PC-9 (cell line): ENCODE results near the gene UBA6. TPM values are rescaled to one million over a fixed set of nuclear protein-coding genes. Genes with fewer than 3 reads are reported as not detected.
A peak's percentile ranks its signal among the peaks of the same experiment; 100 is the strongest.

Experiments
- Bru-seq: library from RNA; stranded (reverse); fragments of 400-500 nt; gene quantifications from one replicate; lab custom pipeline; 2021; lab: Mats Ljungman, UMichigan
- BruChase-seq, 2 experiments: library from RNA; stranded (reverse); fragments of 400-500 nt; gene quantifications; one replicate each; lab custom pipeline; 2021; lab: Mats Ljungman, UMichigan
- BruUV-seq: library from RNA; stranded (reverse); fragments of 400-500 nt; replicated peaks from 2 replicates; lab custom pipeline; 2021; lab: Mats Ljungman, UMichigan
- CTCF ChIA-PET: fragments of 300-600 bp; sonication (Branson Sonifier 250); formaldehyde crosslinking; loops from one replicate; lab custom pipeline; 2022; ENCODE audit warnings: antibody characterized with exemption; lab: Charles Lee
- POLR2A ChIA-PET: fragments of 300-600 bp; sonication (Branson Sonifier 250); formaldehyde crosslinking; loops from one replicate; lab custom pipeline; 2022; ENCODE audit warnings: antibody characterized with exemption; ENCODE audit not compliant: unreplicated experiment; lab: Charles Lee
- DNase-seq, 2 experiments: peaks; one replicate each; pipeline versions ENCODE4 v3.0.0 to v3.0.0-alpha.2; 2015 to 2022; ENCODE audit warnings: mixed read lengths in 1 of 2
- H2AFZ ChIP-seq: fragments of 200-600 bp; sonication (generic); 2 replicates; pipeline ENCODE4 v1.8.1; 2017; ENCODE audit warnings: antibody characterized with exemption
- H3F3A ChIP-seq: fragments of 200-600 bp; sonication (generic); 2 replicates; pipeline ENCODE4 v1.8.1; 2017; ENCODE audit warnings: antibody characterized with exemption, mild to moderate bottlenecking, low read depth; ENCODE audit not compliant: insufficient read depth
- H3K27ac ChIP-seq: fragments of 200-600 bp; sonication (generic); 2 replicates; pipeline ENCODE4 v1.6.1; 2016; ENCODE audit warnings: mixed run types
- H3K27me3 ChIP-seq: fragments of 200-600 bp; sonication (generic); 2 replicates; pipeline ENCODE4 v1.6.1; 2016; ENCODE audit warnings: low read depth, mixed run types; ENCODE audit not compliant: insufficient read depth
- H3K36me3 ChIP-seq: fragments of 200-600 bp; sonication (generic); 2 replicates; pipeline ENCODE4 v1.6.1; 2016; ENCODE audit warnings: low read depth, mixed run types
- H3K4me1 ChIP-seq: fragments of 200-600 bp; sonication (generic); replicated peaks from 2 replicates; pipeline ENCODE4 v1.6.1; 2016; ENCODE audit warnings: mixed run types; ENCODE audit not compliant: insufficient read depth
- H3K4me2 ChIP-seq: fragments of 200-600 bp; sonication (generic); 2 replicates; pipeline ENCODE4 v1.6.1; 2017; ENCODE audit warnings: mixed run types
- H3K4me3 ChIP-seq: fragments of 200-600 bp; sonication (generic); 2 replicates; pipeline ENCODE4 v1.6.1; 2016; ENCODE audit warnings: mixed run types
- H3K79me2 ChIP-seq: fragments of 200-600 bp; sonication (generic); 2 replicates; pipeline ENCODE4 v1.6.1; 2017; ENCODE audit warnings: low read depth, mixed run types
- H3K9me2 ChIP-seq: fragments of 200-600 bp; sonication (generic); 2 replicates; pipeline ENCODE4 v1.8.1; 2017; ENCODE audit warnings: mild to moderate bottlenecking; ENCODE audit not compliant: insufficient read depth
- H3K9me3 ChIP-seq: fragments of 200-600 bp; sonication (generic); 2 replicates; pipeline ENCODE4 v1.8.1; 2016; ENCODE audit warnings: low read depth; ENCODE audit not compliant: insufficient read depth
- H4K20me1 ChIP-seq: fragments of 200-600 bp; sonication (generic); 2 replicates; pipeline ENCODE4 v1.8.1; 2017; ENCODE audit not compliant: insufficient read depth
- CTCF ChIP-seq: fragments of 200-600 bp; sonication (generic); conservative IDR thresholded peaks from 2 replicates; pipeline ENCODE4 v1.6.1; 2017; ENCODE audit warnings: mixed run types, antibody characterized with exemption, mild to moderate bottlenecking, moderate library complexity
- EZH2 ChIP-seq: fragments of 200-600 bp; sonication (generic); IDR thresholded peaks from 2 replicates; pipeline ENCODE4 v1.8.0; 2017; ENCODE audit warnings: antibody characterized with exemption, low read depth
- intact Hi-C: fragments of 100-400 bp; cut with micrococcal nuclease; formaldehyde crosslinking; loops from one replicate; pipeline ENCODE4 v1.10.0; 2022; ENCODE audit not compliant: unreplicated experiment
- long read RNA-seq: library from polyadenylated mRNA; stranded (forward); transcript quantifications from one replicate; pipeline ENCODE4 v2.0.0, GENCODE V29; 2022
- total RNA-seq: library from RNA; stranded (reverse); gene quantifications from 2 replicates; pipeline ENCODE4 v1.2.3, GENCODE V29; 2021

Gene UBA6
- total RNA-seq (51.0 and 64.2 TPM in 2 replicates), Bru-seq, nascent RNA (percentile 84 among the genes with signal in this experiment), BruChase-seq, experiment 1, labeled RNA remaining after a 2-hour chase (percentile 90 among the genes with signal in this experiment), BruChase-seq, experiment 2, labeled RNA remaining after a 6-hour chase (percentile 86 among the genes with signal in this experiment)
- long read RNA-seq, full-length matches to known transcripts: 6 of 92 reads
- long read RNA-seq, partial matches to known transcripts: 1 of 92 reads
- long read RNA-seq, other reads (novel, unspliced or antisense): 85 of 92 reads

GRCh38 chr4:67700738-67701516 is at the start of gene UBA6:
UBA6 (minus strand) TSS chr4:67701155; CDS start chr4:67701119, 36 bp downstream.
- H2AFZ ChIP-seq: peak within 1 kb of the TSS; percentile 94
- H3K36me3 ChIP-seq: no peaks in the 10 kb centered on the region
- POLR2A ChIA-PET: interaction anchor here (0.6 to 0.7 kb wide), 3 partner anchors 12 to 272 kb away, joined by 3 to 19 read pairs (median 4); no protein-coding TSS in a partner anchor
- H3K4me2 ChIP-seq: peak within 1 kb of the TSS; percentile 87
- CTCF ChIA-PET: interaction anchor here (1.1 to 1.7 kb wide), 2 partner anchors 12 to 46 kb away, joined by 3 to 7 read pairs; no protein-coding TSS in a partner anchor
- H3K27me3 ChIP-seq: no peaks in the 10 kb centered on the region
- TF ChIP-seq CTCF (peak; percentile 54; the same call in 1 of the 2 replicates), EZH2 (no peak)
- H3K4me3 ChIP-seq: peak within 1 kb of the TSS; percentile 84
- intact Hi-C loops: loop anchor here (2.0 kb wide), 1 partner anchor 156 kb away; the partner anchor contains the start of gene CENPC
- H3F3A ChIP-seq: peaks cover 10% of the 10 kb centered on the region; the same call in 1 of the 2 replicates
- H3K27ac ChIP-seq: peak within 1 kb of the TSS; percentile 86
- H4K20me1 ChIP-seq: no peaks in the 10 kb centered on the region
- H3K9me2 ChIP-seq: no peaks in the 10 kb centered on the region
- BruUV-seq: no TSS peak
- H3K9me3 ChIP-seq: no peaks in the 10 kb centered on the region
- peak; percentile 89 for DNase-seq
- H3K79me2 ChIP-seq: peaks cover 64% of the 10 kb centered on the region
- peaks cover 12% of the 10 kb centered on the region for H3K4me1 ChIP-seq

GRCh38 chr4:67750691-67751090 is 49.7 kb upstream of the UBA6 start:
- ChIA-PET POLR2A (no interaction called here), CTCF (no interaction called here)
- Histone ChIP-seq H3K9me2 (no peaks in the 10 kb centered on the region), H3K4me1 (no peaks in the 10 kb centered on the region), H3K4me2 (no peak overlapping the region), H3K36me3 (no peaks in the 10 kb centered on the region), H3K79me2 (no peaks in the 10 kb centered on the region), H3K27ac (no peak overlapping the region), H3K9me3 (no peaks in the 10 kb centered on the region), H2AFZ (no peak overlapping the region), H3K4me3 (no peak overlapping the region), H3F3A (no peaks in the 10 kb centered on the region), H3K27me3 (no peaks in the 10 kb centered on the region), H4K20me1 (no peaks in the 10 kb centered on the region)
- no TSS peak for BruUV-seq
- TF ChIP-seq EZH2 (no peak), CTCF (no peak)
- no peak for DNase-seq
- intact Hi-C loops: no loop called here

GRCh38 chr4:67749286-67749685 is 48.3 kb upstream of the UBA6 start:
- Histone ChIP-seq H3K4me2 (no peak overlapping the region), H3F3A (no peaks in the 10 kb centered on the region), H4K20me1 (no peaks in the 10 kb centered on the region), H3K27ac (no peak overlapping the region), H3K9me2 (no peaks in the 10 kb centered on the region), H3K36me3 (no peaks in the 10 kb centered on the region), H3K79me2 (no peaks in the 10 kb centered on the region), H2AFZ (no peak overlapping the region), H3K4me3 (no peak overlapping the region), H3K27me3 (no peaks in the 10 kb centered on the region), H3K9me3 (no peaks in the 10 kb centered on the region), H3K4me1 (no peaks in the 10 kb centered on the region)
- intact Hi-C loops: no loop called here
- CTCF ChIA-PET: no interaction called here
- no peak for TF ChIP-seq EZH2
- no peak for TF ChIP-seq CTCF
- POLR2A ChIA-PET: no interaction called here
- no peak for DNase-seq
- no TSS peak for BruUV-seq
